Epidermal melanocyte (primary cell): ENCODE data around the gene CD300LB.
"Not testable (repeated sequence)": the region's sequence is repeated elsewhere in the genome, so short reads cannot be mapped to it uniquely, and the experiment has no call there.

Source experiments
- DNase-seq: peaks from one replicate; pipeline ENCODE4 v3.0.0; 2011; ENCODE audit warnings: low spot score; ENCODE audit not compliant: insufficient read length

CD300LB gene

DNA sequence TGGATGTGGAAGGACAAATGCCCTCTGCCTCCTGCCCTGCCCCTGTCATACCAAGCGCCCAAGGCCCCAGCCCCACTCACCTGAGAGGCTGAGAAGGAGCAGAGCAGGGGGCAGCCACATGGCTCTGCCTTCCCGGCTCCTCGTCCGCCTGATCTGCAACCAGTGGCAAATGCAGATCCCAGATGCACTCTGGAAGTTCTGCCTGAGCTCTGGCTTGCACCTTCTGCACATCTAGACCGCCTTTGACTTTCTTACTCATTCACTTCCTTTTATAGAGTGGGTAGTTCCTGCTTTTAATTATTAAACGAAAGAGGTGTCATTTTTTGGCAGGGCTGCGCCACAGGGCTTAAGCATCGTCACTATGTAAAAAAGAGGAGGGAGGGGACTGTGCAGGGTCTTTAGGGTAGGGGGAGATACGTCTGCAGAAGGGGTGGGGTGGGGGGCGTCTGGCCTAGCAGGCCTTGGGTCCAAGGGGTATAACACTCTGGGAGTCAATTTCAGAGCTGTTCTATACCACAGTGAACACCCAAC lies at the start of gene CD300LB:
Gene CD300LB (minus strand): TSS at position 245 of the 531 bp plus-strand sequence. CDS start 125 bp downstream, at position 120.
- DNase-seq: no peak

DNA sequence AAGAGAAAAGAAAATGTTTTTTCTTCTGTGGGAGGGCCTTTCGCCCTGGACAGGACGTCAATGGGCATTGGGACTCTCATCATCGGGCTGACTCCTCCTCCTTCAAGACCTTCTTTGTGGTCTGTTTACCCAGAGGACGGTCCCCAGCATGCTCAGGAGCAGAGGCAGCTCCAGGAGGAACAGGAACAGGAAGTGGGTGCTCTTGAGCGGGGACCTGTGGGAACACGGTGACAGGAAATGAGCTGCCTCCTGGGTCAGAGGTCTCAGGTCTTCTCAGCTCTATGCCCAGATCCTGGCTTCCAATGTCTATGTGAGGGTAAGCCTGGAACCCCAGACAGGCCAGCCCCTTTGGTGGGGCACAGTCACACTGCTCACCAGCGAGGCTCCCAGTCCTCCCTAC lies 48.6 kb upstream of the CD300LB start:
- no peak for DNase-seq

DNA sequence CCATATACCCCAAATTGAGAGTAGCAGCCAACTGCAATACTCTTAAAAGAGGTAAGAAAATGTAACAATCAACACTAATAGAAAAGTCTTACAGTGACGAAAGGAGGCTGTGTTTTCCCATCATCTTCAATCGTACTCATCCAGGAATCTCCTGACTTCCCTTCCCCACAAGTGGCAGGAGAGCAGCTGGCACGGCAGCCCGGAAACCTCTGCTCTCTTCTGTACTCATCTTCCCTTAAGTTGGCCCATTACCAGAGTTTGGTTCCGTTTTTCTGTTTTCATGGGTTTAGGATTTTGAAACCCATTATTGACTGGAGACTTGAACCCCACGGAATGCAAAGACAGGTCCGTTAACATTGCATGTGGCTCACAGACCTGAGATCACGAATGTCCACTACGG lies 47.7 kb upstream of the CD300LB start:
- no peak for DNase-seq

DNA sequence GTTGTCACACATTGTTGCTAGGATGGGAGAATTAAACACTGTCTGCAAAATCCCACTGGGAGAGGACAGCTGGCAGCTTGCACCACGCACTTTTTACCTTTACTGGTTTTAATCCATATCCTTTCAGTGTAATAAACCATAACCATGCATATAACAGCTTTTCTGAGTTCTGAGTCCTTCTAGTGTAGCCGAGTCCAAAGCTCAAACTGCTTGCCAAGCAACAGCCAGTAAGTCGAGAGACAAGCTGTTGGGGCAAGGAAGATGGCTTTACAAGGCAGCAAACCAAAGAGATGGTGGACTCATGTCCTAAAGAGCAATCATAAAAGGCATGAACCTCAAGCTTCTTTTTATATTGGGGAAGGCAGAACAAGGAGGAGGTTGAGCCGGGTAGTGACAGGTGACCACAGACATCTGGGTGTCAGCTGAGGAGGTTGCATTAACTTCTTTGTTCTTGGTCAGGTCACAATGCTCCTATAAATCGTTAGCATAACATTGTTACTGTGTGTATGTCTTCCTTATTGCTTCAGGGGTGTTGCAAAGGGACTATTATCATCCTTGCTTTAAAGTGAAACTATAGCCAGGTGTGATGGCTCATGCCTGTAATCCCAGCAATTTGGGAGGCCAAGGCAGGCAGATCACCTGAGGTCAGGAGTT lies 43.3 kb upstream of the CD300LB start:
- no peak for DNase-seq

DNA sequence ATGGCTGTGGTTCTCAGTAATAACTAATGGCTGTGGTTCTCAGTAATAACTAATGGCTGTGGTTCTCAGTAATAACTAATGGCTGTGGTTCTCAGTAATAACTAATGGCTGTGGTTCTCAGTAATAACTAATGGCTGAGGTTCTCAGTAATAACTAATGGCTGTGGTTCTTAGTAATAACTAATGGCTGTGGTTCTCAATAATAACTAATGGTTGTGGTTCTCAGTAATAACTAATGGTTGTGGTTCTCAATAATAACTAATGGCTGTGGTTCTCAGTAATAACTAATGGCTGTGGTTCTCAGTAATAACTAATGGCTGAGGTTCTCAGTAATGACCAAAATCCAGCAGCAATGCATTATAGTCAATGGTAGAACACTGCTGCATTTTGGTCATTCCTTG lies 42.4 kb upstream of the CD300LB start:
- not testable (repeated sequence) for DNase-seq

DNA sequence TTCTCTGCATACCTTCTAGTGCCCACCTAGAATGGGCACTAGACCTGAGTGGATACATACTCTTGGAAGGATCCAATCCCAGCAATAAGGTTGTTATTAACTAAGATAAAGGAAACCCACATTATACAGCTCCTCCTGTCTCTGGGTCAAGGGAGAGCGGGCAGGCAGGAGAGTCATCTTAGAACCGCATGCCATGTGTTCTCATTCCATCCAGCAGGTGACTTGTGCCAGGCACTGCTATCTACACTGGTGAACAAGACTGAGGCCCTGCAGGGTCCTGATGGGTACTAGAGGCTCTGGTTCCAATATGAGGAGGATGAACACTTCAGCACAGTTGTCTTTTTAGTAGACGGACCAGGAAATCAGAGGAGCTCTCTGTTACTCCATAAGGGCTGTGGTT lies 41.9 kb upstream of the CD300LB start:
- DNase-seq: no peak

DNA sequence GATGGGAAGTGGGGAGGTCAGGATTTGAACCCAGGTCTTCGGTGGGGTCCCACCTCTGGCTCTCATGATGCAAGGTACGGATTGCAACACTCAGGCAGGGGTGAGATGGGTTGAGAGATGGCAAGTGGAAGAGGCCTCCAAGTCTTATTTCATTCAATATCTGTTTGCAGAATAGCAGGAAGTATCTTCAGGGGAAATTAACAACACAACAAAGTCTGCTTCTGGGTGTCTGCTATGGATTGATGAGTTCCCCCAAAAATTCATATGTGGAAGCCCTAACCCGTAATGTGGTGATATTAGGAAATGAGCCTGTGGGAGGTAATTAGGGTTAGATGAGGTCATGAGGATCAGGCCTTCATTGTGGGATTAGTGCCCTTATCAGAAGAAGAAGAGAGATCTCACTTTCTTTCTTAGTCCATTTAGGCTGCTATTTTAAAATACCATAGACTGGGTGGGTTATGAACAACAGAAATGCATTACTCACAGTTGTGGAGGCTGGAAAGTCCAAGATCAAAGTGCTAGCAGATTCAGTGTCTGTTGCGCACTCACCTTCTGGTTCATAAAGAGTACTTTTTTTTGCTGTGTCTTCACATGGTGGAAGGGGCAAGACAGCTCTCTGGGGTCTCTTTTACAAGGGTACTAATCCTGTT lies 40.5 kb upstream of the CD300LB start:
- no peak for DNase-seq

DNA sequence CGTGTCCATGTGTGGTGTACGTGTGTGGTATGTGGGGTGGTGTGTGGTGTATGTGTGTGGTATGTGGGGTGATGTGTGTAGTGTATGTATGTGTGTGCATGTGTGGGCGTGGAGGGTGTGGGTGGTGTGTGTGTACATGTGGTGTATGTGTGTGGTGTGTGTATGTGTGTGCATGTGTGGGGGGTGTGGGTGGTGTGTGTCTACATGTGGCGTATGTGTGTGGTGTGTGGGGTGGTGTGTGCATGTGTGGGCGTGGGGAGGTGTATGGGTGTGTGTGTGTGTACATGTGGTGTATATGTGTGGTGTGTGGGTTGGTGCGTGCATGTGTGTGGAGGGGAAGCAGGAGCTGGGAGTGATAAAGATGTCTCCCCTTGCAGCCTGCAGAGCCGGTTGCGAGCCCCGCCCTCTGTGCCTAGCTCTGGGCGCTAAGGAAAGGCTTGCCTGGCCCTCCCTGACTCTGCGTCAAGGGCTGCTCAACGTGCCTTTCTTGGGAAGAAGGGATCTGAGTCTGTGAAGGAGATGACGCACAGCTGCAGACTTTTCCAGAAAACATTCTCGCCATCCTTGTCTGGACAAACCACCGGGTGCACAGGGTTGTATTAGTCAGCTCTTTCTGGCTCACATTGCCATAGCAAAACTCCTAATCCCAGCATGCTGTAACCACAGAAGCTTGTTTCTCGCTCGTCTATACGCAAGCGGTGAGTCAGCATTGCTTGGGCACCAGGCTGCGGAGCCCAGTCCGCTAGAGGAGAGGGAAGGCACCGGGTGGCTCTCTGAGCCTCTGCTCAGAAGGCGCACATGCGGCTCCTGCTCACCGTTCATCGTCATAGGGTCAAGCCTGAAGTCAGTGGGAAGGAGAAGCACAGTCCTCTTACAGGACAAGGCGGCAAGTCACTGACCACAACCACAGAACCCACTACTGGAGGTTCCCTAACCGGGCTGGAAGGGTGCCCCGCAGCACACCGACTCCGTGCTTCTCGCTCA lies 38.0 kb upstream of the CD300LB start:
- no peak for DNase-seq

DNA sequence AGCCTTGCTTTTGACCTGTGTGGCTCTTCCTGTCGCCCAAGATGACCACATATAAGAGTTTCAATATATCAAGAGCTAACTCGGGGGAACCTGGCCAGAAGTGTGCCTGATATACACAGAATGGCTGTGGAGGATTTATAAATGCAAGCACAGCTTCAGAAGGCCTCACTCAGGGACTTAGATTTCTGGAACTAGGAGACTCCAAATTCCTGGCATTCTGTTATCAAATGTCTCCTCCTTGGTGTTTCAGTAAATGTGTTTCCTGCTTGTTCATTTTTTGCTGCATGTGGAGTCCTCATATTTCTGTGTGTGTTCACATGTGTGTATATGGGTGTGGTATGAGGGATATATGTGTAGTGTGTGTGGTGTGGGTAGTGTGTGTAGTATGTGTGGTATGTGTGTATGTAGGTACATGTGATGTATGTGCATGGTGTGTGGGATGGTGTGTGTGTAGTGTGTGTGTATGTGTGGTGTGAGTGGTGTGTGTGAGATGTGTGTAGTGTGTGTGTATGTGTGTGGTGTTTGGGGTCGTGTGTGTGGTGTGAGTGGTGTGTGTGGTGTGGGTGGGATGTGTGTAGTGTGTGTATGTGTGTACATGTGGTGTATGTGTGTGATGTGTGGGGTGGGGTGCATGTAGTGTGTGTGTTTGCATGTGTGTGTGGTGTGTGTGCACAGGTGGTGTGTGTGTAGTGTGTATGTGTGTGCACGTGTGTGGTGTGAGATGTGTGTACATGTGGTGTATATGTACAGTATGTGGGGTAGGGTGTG lies 37.0 kb upstream of the CD300LB start:
- no peak for DNase-seq

DNA sequence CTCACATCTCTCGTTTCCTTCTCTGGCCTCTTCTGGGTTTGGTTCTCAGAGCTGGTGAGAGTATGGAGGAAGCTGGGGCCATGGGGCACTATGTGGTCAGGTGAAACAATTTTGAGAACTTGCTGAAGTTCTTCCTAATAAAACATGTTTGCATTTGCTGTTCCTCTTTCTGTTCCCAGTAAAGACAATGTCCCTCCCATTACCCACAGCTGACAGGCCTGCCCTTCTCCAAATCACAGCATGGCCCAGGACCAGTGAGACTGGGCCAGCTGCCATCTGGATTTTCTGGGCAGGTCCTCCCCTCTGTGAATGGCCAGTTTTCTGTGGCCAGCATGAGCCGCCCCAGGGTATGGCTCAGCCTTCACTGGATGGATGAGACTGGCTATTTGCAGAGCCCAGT lies 36.1 kb upstream of the CD300LB start, which contains the start of gene CD300H:
Gene CD300H (minus strand): TSS at position 113 of the 400 bp plus-strand sequence.
- no peak for DNase-seq

DNA sequence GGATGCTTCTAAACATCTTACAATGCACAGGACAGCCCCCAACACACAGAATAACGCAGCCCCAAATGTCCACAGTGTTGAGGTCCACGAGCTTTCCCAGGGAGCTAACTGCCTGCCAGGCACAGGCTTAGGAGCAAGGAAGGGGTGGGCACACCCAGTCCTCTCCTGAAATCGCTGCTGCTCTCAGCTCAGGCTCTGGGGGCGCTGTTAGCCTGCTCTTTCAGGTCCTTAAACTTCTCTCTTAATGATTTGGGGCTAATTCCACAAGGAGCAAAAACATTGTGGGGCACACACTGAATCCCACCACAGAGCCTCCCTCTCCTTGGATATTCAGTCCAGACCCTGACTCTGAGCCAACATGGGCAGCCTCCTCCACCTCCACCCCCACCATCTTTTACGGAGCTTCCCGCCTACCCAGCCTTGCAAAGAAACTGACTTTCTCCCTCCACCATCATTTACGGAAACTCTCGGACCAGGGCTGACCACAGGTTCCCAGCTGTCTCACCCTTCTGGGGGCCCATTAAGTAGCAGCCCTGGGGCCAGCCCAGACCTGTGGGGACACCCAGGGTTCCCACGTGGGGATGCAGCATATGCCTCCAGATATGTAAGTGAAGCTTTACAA lies 35.0 kb upstream of the CD300LB start:
- DNase-seq: no peak

DNA sequence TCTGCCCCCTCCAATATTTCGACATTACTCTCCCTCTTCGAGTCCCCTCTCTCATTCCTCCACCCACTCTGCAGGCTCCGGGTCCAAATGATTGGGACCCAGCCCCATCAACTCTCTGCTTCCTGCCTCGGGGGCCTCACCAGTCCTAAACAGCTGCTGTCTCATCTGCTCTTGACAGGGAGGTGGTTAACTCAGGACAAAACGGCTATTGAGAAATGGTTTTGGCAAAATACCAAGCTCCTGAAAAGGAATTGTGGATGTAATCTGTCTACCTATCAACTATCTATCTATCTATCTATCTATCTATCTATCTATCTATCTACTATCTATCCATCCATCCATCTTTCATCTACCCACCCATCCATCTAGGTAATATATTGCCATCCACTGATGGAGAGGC lies 33.9 kb upstream of the CD300LB start:
- no peak for DNase-seq

DNA sequence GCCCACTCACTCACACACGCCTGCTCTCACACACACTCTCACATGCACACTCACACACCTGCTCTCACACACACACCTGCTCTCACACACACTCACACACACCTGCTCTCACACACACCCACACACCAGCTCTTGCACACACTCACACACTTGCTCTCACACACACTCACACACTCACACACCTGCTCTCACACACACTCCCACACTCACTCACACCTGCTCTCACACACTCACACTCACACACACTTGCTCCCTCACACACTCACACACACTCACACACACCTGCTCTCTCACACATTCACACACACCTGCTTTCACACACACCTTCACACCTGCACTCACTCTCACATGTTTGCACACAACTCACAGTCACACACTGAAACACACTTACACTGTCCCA lies 32.1 kb upstream of the CD300LB start:
- DNase-seq: no peak

DNA sequence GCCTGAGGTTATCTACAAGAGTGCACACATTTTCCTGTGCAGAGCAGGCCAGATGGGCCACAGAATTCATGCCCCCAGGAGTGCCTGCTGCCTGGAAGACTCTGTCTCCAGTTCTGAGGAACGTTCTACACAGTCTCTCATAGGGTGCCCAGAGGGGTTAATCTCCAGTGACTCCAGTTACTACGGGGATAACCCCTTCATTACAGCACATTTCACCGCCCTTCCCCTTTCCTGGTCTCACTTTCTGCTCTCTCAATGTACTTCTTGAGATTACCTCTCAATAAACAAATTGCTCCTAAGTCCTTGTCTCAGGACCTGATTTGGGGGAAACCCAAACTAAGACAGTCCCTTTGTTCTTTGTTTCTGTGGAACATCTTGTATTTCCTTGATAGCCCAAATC lies 30.3 kb upstream of the CD300LB start:
- no peak for DNase-seq

DNA sequence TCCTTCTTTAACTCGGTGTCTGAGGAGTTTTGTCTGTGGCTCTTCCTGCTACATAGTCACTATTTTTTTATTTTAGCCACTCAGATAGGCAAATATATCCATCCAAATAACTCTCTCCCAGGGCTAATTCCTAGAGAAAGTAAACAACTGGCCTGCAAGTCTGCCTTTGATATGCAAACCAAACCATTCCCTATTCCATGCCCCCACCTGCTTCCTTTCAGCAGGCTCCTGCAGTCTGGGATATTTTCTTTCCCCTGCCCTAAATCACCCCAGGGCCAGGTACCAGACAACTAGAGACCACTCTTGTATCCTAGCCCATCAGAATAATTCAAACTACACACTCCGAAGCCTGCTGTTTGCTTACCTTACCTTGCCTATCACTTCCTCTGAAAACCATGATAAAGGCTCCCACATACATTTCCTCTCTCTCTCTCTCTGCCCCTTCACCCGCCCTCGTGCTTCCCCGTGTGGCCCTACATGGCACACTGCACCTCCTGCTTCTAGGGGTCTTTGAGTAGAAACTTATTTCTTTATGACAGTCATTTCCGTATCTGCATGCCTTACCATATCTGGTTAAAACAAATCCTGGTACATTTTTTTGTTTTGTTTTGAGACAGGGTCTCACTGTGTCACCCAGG lies 27.7 kb upstream of the CD300LB start:
- no peak for DNase-seq

DNA sequence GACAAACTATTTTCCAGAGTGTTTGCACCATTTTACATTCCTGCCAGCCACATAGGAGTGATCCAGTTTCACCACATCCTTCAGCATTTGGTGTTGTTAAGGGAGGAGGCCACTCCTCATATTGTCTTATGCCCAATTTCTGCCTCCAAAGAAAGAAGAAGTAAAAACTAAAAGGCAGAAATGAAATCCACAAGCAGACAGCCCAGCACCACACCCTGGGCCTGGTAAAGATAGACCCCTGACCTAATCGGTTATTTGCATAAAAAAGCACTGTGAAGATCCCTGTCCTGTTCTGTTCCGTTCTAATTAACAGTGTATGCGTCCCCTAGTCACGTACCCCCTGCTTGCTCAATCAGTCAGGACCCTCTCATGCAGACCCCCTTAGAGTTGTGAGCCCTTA lies 27.1 kb upstream of the CD300LB start:
- not testable (repeated sequence) for DNase-seq

DNA sequence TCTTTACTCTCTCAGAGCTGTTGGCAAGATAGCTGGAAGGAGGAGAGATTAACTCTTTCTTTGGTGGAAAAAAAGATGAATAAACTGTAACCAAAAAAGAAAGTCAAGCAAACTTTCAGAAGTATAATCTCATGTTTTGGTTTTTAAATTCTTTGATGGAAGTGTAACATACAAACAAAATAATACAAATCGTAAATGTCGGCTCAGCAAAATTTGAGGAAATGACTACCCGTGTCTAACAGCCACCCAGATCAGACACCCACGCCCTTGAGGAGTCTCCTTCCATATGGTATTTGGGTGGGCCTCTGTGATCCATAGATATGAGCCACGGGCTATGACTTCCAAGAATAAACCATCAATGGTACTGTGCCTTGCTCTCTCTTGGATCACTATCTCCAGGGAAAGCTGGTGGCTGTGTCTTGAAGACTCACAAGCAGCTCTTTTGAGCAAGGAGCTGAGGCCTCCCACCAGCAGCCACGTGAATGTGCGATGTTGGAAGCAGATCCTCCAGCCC lies 24.2 kb upstream of the CD300LB start:
- no peak for DNase-seq

DNA sequence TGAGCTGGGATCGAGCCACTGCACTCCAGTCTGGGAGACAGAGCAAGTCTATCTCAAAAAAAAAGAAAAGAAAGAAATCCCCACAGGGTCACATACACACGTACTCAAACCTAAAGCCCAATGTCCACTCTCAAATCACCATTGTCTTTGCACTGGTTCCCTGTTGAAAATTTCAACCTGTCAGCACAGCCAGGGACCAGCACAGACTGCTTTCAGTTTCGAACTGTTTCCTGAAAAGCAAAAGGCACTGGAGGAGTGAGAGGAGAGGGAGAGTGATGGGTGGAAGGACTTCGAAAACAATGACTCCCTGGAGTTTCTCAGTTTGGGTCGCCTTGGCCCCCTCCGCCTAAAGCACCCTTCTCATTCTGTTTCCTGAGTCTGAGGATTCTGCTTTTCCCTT lies 23.6 kb upstream of the CD300LB start:
- no peak for DNase-seq

DNA sequence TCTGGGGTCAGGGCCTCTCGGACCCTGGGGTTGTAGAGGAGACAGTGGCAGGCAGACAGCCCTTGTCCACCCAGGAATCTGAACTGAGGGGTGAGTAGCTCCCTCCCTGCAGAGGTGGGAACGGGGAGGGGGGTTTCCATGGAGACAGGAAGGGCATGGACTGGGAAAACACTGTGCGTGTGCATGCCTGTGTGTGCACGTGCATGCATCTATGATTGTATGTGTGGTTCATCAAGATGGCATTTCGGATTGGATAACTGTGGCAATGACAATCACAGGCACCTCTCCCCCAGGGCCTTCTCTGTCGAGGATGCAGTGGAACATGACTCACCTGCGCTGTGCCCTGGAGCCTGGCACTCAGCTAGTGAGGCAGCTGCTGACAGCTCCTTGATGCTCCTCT lies 20.8 kb upstream of the CD300LB start:
- no peak for DNase-seq

DNA sequence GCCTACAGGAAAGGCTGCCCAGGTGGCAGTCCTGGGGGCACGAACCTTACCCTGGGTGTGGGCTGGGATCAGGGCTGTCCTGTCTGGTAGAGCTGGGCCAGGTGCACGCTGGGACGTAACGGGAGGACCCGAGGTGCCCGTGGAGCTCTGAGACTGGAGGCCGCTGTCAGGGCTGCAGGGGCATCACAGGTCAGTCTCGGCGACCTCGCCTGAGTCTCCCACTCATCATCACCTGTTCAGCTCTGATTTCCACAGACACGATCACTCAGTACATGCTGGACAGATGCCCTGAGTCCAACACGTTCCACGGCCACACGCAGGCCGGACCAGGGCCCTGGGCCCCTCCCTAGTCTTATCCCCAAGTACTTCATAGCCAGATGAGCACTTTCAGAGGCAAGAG lies 19.3 kb upstream of the CD300LB start:
- DNase-seq: no peak
